NT2/D1 (cell line): ENCODE results near the gene PDK2.

Experiments used
- YY1 ChIP-seq: IDR thresholded peaks from 2 replicates; pipeline ENCODE4 v1.6.1; 2011; ENCODE audit not compliant: insufficient read length, insufficient read depth
- ZNF274 ChIP-seq: IDR thresholded peaks from 2 replicates; pipeline ENCODE4 v1.6.1; 2011; ENCODE audit warnings: mild to moderate bottlenecking, low read depth, low read length

GRCh38 chr17:50067996-50068395, 27.2 kb upstream of the PDK2 start:
- TF ChIP-seq ZNF274, result no peak
- TF ChIP-seq YY1, result no peak
